Peyer's patch (tissue), 4 donors: Measurements from ENCODE around the gene HJV.

Experiments
- CTCF ChIP-seq, 6 experiments: fragments of 450-650 bp in 4 of 6; fragments of 200-600 bp in 2 of 6; sonication (generic) in 1 of 6; IDR thresholded peaks; one replicate each; pipeline ENCODE4 v1.5.1; 2017 to 2019; ENCODE audit warnings: antibody characterized with exemption in 6 of 6, mild to moderate bottlenecking in 3 of 6, moderate library complexity in 1 of 6
- POLR2A ChIP-seq, 2 donors: fragments of 450-650 bp; IDR thresholded peaks; one replicate each; pipeline ENCODE4 v1.5.1; 2017; ENCODE audit warnings: antibody characterized with exemption in 2 of 2, mild to moderate bottlenecking in 2 of 2, moderate library complexity in 2 of 2

GRCh38 chr1:146036965-146037646 is 15.6 kb upstream of the HJV start:
- TF ChIP-seq CTCF (IDR thresholded peaks at IDR 0.05) (no peak), POLR2A (IDR thresholded peaks at IDR 0.05) (peak; percentile 20 to 22)
